ENCODE results near the gene CDO1. TPM values are rescaled to one million over a fixed set of nuclear protein-coding genes. Genes with fewer than 3 reads are reported as not detected.

The CDO1 gene
- total RNA-seq, 1 experiment from 2014 or later, result 0.17 TPM

- Histone ChIP-seq H4K20me1 (ENCODE audit: insufficient read depth) (no peaks in the 10 kb centered on the region), H3K9ac (ENCODE audit: low read length) (no peak overlapping the region), H2AFZ (ENCODE audit: low read depth, low read length, poor library complexity, severe bottlenecking) (no peak overlapping the region), H3K27me3 (ENCODE audit: insufficient read depth, low read length) (no peaks in the 10 kb centered on the region), H3K4me1 (ENCODE audit: control insufficient read depth in 1 of 2, insufficient read depth in 2 of 2, low read length in 2 of 2) (no peaks in the 10 kb centered on the region), H3K79me2 (ENCODE audit: insufficient read depth, low read length) (no peaks in the 10 kb centered on the region), H3K4me3 (replicated peaks in 1 of 2; ENCODE audit: low read depth in 1 of 2, low read length in 2 of 2) (no peak overlapping the region), H3K27ac (ENCODE audit: low read depth, low read length) (no peak overlapping the region), H3K9me2 (ENCODE audit: insufficient read depth) (no peaks in the 10 kb centered on the region), H3K9me3 (ENCODE audit: control insufficient read depth in 1 of 2, insufficient read depth in 1 of 2, low read depth in 1 of 2, low read length in 2 of 2) (no peaks in the 10 kb centered on the region), H3K4me2 (ENCODE audit: low read length) (no peak overlapping the region), H3K36me3 (ENCODE audit: control insufficient read depth in 1 of 2, insufficient read depth in 2 of 2, low read length in 2 of 2) (no peaks in the 10 kb centered on the region)
- ChIA-PET RAD21 (ENCODE audit: low non-redundant PET in 1 of 2, low total read pairs in 2 of 2, uncharacterized antibody in 2 of 2, unreplicated experiment in 2 of 2) (no interaction called here), POLR2A (no interaction called here), CTCF (no interaction called here)
- DNase-seq (ENCODE audit: low read depth, low spot score), result no peak
- BruUV-seq (replicated peaks), result no TSS peak
- ATAC-seq, result peak; percentile 97
- TF ChIP-seq CEBPB (IDR thresholded peaks at IDR 0.05; ENCODE audit: low read depth) (no peak), CTCF (IDR thresholded peaks at IDR 0.05 in 2 of 3, conservative IDR thresholded peaks at IDR 0.05 in 1 of 3; ENCODE audit: borderline replicate concordance in 1 of 3, insufficient read depth in 1 of 3, low read depth in 2 of 3, low read length in 2 of 3) (0 out of 6 replicates have a peak, but pooled peaks of 1 of the 3 experiments have one; percentile 11), TCF7L2 (IDR thresholded peaks at IDR 0.05; ENCODE audit: borderline replicate concordance, extremely low read depth, insufficient read depth, insufficient read length) (no peak)
- intact Hi-C loops (cut with micrococcal nuclease), result no loop called here
Observed at GRCh38 chr5:115795700-115796099, 20.8 kb downstream of the CDO1 start.

- Histone ChIP-seq H2AFZ (ENCODE audit: low read depth, low read length, poor library complexity, severe bottlenecking) (no peak overlapping the region), H3K4me1 (ENCODE audit: control insufficient read depth in 1 of 2, insufficient read depth in 2 of 2, low read length in 2 of 2) (no peaks in the 10 kb centered on the region), H3K27me3 (ENCODE audit: insufficient read depth, low read length) (no peaks in the 10 kb centered on the region), H3K9me3 (ENCODE audit: control insufficient read depth in 1 of 2, insufficient read depth in 1 of 2, low read depth in 1 of 2, low read length in 2 of 2) (0 out of 4 replicates have a peak, but pooled peaks cover 0 to 5% of the 10 kb centered on the region in 2 experiments), H3K4me2 (ENCODE audit: low read length) (no peak overlapping the region), H3K79me2 (ENCODE audit: insufficient read depth, low read length) (no peaks in the 10 kb centered on the region), H3K4me3 (replicated peaks in 1 of 2; ENCODE audit: low read depth in 1 of 2, low read length in 2 of 2) (no peak overlapping the region), H3K27ac (ENCODE audit: low read depth, low read length) (no peak overlapping the region), H3K36me3 (ENCODE audit: control insufficient read depth in 1 of 2, insufficient read depth in 2 of 2, low read length in 2 of 2) (no peaks in the 10 kb centered on the region), H3K9me2 (ENCODE audit: insufficient read depth) (no peaks in the 10 kb centered on the region), H4K20me1 (ENCODE audit: insufficient read depth) (no peaks in the 10 kb centered on the region), H3K9ac (ENCODE audit: low read length) (no peak overlapping the region)
- intact Hi-C loops (cut with micrococcal nuclease), result no loop called here
- ChIA-PET RAD21 (ENCODE audit: low non-redundant PET in 1 of 2, low total read pairs in 2 of 2, uncharacterized antibody in 2 of 2, unreplicated experiment in 2 of 2) (no interaction called here), CTCF (no interaction called here), POLR2A (no interaction called here)
- DNase-seq (ENCODE audit: low read depth, low spot score) (no peak), ATAC-seq (no peak)
- no TSS peak for BruUV-seq (replicated peaks)
- TF ChIP-seq FOSL1 (IDR thresholded peaks at IDR 0.05; ENCODE audit: low read depth) (no peak), EZH2phosphoT487 (IDR thresholded peaks at IDR 0.05; ENCODE audit: borderline replicate concordance) (no peak), SP1 (IDR thresholded peaks at IDR 0.05; ENCODE audit: low read depth) (no peak), POLR2AphosphoS5 (IDR thresholded peaks at IDR 0.05; ENCODE audit: low read depth, low read length) (no peak), MAX (IDR thresholded peaks at IDR 0.05) (no peak), REST (IDR thresholded peaks at IDR 0.05; ENCODE audit: low read depth) (no peak), CBX3 (IDR thresholded peaks at IDR 0.05; ENCODE audit: low read depth) (no peak), RAD21 (IDR thresholded peaks at IDR 0.05; ENCODE audit: low read depth) (no peak), ELF1 (IDR thresholded peaks at IDR 0.05; ENCODE audit: borderline replicate concordance, low read depth) (no peak)
Observed at GRCh38 chr5:115788440-115788839, 28.0 kb downstream of the CDO1 start.
